Measurements from ENCODE around the gene NFATC2. TPM values are rescaled to one million over a fixed set of nuclear protein-coding genes. Genes with fewer than 3 reads are reported as not detected.

The NFATC2 gene
- total and polyA plus RNA-seq, 2 experiments from 2014 or later = 0.52 to 0.59 TPM

DNA sequence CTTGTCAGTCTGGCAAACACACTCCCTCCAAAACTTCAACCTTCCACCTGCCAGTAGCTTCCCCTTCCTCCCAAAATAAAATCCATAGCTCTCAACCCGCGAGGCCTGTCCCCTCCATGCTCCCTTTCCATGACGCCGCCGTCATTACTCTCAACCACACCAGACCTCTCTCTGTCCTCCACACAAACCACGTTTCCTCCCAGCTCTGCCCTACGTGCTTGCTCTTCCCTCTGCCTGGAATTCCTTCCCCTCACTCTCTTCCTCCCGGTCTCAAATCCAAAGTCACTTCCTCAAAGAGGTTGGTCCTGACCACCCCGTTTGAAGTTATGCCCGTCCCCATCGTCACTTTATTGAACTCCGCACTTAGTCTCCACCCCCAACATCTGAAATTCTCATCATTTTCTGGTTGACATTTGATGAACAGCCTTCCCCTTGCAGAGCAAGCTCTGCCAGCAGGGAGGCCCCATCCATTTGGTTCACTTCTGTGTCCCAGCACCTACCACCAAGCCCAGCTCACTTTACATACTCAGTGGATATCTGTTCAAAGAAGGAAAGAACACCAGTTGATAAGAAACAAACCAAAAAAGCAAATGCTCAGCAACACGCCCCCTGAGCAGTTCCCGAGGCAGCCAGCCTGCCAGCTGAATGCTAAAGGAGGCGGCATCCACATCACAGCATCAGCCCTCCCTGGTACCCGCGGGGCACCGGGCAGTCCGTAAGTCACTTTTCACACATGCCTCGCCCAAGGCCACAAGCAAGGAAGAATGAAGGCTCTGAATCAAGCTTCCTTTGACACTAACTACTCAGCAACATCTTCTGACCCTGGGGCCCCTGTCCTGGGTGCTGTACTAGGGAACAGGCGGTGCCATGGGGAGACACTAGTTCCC lies 125.0 kb downstream of the NFATC2 start:
- H3K27ac Mint-ChIP-seq = no peak overlapping the region
- TF ChIP-seq, protein P1, sequence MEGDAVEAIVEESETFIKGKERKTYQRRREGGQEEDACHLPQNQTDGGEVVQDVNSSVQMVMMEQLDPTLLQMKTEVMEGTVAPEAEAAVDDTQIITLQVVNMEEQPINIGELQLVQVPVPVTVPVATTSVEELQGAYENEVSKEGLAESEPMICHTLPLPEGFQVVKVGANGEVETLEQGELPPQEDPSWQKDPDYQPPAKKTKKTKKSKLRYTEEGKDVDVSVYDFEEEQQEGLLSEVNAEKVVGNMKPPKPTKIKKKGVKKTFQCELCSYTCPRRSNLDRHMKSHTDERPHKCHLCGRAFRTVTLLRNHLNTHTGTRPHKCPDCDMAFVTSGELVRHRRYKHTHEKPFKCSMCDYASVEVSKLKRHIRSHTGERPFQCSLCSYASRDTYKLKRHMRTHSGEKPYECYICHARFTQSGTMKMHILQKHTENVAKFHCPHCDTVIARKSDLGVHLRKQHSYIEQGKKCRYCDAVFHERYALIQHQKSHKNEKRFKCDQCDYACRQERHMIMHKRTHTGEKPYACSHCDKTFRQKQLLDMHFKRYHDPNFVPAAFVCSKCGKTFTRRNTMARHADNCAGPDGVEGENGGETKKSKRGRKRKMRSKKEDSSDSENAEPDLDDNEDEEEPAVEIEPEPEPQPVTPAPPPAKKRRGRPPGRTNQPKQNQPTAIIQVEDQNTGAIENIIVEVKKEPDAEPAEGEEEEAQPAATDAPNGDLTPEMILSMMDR (conservative IDR thresholded peaks at IDR 0.05; ENCODE audit: low read depth in 2 of 2) = no peak
- TF ChIP-seq ZNF114 (CRISPR knock-in tag; IDR thresholded peaks at IDR 0.05) (no peak), NANOG (IDR thresholded peaks at IDR 0.05; ENCODE audit: borderline replicate concordance) (no peak), EZH2phosphoT487 (IDR thresholded peaks at IDR 0.05; ENCODE audit: unreplicated experiment) (no peak), EZH2 (IDR thresholded peaks at IDR 0.05; ENCODE audit: low read depth, unreplicated experiment) (no peak), ZNF331 (CRISPR knock-in tag; IDR thresholded peaks at IDR 0.05; ENCODE audit: low read depth) (no peak), JUNB (IDR thresholded peaks at IDR 0.05; ENCODE audit: unreplicated experiment) (no peak), STAT1 (IDR thresholded peaks at IDR 0.05; ENCODE audit: unreplicated experiment) (no peak)
- TF ChIP-seq, protein P2, sequence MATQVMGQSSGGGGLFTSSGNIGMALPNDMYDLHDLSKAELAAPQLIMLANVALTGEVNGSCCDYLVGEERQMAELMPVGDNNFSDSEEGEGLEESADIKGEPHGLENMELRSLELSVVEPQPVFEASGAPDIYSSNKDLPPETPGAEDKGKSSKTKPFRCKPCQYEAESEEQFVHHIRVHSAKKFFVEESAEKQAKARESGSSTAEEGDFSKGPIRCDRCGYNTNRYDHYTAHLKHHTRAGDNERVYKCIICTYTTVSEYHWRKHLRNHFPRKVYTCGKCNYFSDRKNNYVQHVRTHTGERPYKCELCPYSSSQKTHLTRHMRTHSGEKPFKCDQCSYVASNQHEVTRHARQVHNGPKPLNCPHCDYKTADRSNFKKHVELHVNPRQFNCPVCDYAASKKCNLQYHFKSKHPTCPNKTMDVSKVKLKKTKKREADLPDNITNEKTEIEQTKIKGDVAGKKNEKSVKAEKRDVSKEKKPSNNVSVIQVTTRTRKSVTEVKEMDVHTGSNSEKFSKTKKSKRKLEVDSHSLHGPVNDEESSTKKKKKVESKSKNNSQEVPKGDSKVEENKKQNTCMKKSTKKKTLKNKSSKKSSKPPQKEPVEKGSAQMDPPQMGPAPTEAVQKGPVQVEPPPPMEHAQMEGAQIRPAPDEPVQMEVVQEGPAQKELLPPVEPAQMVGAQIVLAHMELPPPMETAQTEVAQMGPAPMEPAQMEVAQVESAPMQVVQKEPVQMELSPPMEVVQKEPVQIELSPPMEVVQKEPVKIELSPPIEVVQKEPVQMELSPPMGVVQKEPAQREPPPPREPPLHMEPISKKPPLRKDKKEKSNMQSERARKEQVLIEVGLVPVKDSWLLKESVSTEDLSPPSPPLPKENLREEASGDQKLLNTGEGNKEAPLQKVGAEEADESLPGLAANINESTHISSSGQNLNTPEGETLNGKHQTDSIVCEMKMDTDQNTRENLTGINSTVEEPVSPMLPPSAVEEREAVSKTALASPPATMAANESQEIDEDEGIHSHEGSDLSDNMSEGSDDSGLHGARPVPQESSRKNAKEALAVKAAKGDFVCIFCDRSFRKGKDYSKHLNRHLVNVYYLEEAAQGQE (IDR thresholded peaks at IDR 0.05; ENCODE audit: unreplicated experiment) = no peak
- H3K4me3 Mint-ChIP-seq = no peak overlapping the region
- Histone ChIP-seq H3F3A (replicated peaks; ENCODE audit: low read depth) (no peaks in the 10 kb centered on the region), H3K4me1 (ENCODE audit: insufficient read depth) (peaks cover 2% of the 10 kb centered on the region; the same call in 1 of the 2 replicates), H3K36me3 (ENCODE audit: insufficient read depth) (no peaks in the 10 kb centered on the region), H2AFZ (no peak overlapping the region), H3K27ac (ENCODE audit: low read depth) (no peak overlapping the region), H3K9me2 (ENCODE audit: insufficient read depth) (no peaks in the 10 kb centered on the region), H3K4me3 (no peak overlapping the region), H4K20me1 (replicated peaks; ENCODE audit: insufficient read depth) (no peaks in the 10 kb centered on the region), H3K79me2 (replicated peaks; ENCODE audit: insufficient read depth) (no peaks in the 10 kb centered on the region), H3K4me2 (no peak overlapping the region), H3K27me3 (ENCODE audit: insufficient read depth) (no peaks in the 10 kb centered on the region)
- H3K4me1 Mint-ChIP-seq = peaks cover 9% of the 10 kb centered on the region
- no peak for DNase-seq (ENCODE audit: low spot score)
- no peaks in the 10 kb centered on the region for H3K9me3 Mint-ChIP-seq
- H3K36me3 Mint-ChIP-seq (ENCODE audit: low read depth) = no peaks in the 10 kb centered on the region
- peaks cover 5% of the 10 kb centered on the region for H3K27me3 Mint-ChIP-seq (ENCODE audit: insufficient read depth, low read depth, poor library complexity)
- ATAC-seq = no peak
